Vagina (tissue), 2 donors: ENCODE results near the gene GBGT1. TPM values are rescaled to one million over a fixed set of nuclear protein-coding genes. Genes with fewer than 3 reads are reported as not detected.

ENCODE experiments used
- DNase-seq, 2 donors: peaks; one replicate each; pipeline ENCODE4 v3.0.0-alpha.2; 2017; ENCODE audit errors: extremely low spot score in 2 of 2
- H3K27ac ChIP-seq: fragments of 200-600 bp; sonication (generic); one replicate; pipeline ENCODE4 v1.5.1; 2019
- H3K27me3 ChIP-seq: fragments of 200-600 bp; sonication (generic); one replicate; pipeline ENCODE4 v1.5.1; 2019
- H3K36me3 ChIP-seq, 2 donors: fragments of 200-600 bp; sonication (generic); one replicate each; pipeline ENCODE4 v1.5.1; 2017 to 2019
- H3K4me1 ChIP-seq: fragments of 200-600 bp; sonication (generic); one replicate; pipeline ENCODE4 v1.5.1; 2019
- H3K4me3 ChIP-seq, 2 donors: fragments of 200-600 bp; sonication (generic); 1 replicate in 1 of 2; 2 replicates in 1 of 2; pipeline ENCODE4 v1.5.1; 2016 to 2019
- H3K9me3 ChIP-seq: fragments of 200-600 bp; sonication (generic); one replicate; pipeline ENCODE4 v1.5.1; 2019
- POLR2A ChIP-seq, 2 donors: fragments of 450-650 bp; IDR thresholded peaks; one replicate each; pipeline ENCODE4 v1.6.1; 2017; ENCODE audit warnings: antibody characterized with exemption in 2 of 2, mild to moderate bottlenecking in 2 of 2, moderate library complexity in 2 of 2
- POLR2AphosphoS5 ChIP-seq, 2 donors: sonication (generic); formaldehyde crosslinking; IDR thresholded peaks; one replicate each; pipeline ENCODE4 v1.9.0; 2017; ENCODE audit warnings: antibody characterized with exemption in 2 of 2, mild to moderate bottlenecking in 2 of 2, low read depth in 1 of 2; ENCODE audit not compliant: insufficient read depth in 1 of 2
- intact Hi-C: fragments of 100-400 bp; cut with DNase I; formaldehyde crosslinking; loops from one replicate; pipeline ENCODE4 v1.15.1; 2023
- total RNA-seq: library from RNA; depleted of rRNA; stranded (reverse); fragments of >200 nt; gene quantifications from one replicate; pipeline ENCODE4 v1.2.3, GENCODE V29; 2016
- TF ChIP-seq, protein P1 (sequence below), 3 experiments: fragments of 450-650 bp in 2 of 3; fragments of 200-600 bp in 1 of 3; sonication (generic) in 1 of 3; IDR thresholded peaks; one replicate each; pipeline ENCODE4 v1.5.1; 2017 to 2019; ENCODE audit warnings: antibody characterized with exemption in 3 of 3, mild to moderate bottlenecking in 2 of 3, moderate library complexity in 2 of 3

Gene GBGT1
- total RNA-seq, 1 donor from 2014 or later, result 27.0 TPM

DNA sequence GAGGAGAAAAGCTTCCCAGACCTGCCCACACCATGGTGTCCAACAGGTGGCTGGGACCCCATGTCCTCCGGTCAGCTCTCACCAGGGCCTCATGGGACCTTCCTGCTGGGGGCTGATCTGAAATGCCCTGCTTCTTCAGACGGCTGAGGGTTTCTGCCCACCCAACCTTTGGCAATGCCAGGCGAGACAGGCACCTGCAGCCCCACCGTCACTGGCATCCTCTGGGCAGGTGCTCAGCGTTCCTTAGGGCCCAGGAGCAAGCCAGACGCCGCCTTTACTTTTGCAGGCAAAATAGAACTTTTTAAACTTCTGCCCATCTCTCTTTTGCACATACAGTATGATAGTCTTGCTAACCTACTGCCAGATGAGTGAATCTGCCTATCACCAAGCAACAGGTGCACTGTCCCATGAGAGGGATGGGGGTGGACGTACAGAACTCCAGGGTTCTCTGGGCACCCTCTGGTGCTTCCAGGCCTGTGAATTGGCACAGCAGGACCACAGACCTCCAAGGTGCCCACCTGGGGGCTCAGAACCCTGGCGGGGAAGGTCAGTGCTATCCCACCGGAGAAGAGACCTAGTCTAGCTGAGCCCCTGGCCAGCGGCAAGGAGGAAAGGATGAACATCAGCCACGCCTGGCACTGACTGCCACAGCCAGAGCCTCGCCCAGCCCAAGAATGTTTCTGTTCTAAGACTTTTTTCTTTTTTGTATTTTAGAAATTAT, 37.9 kb upstream of the GBGT1 start:
- H3K27ac ChIP-seq, result no peak overlapping the region
- TF ChIP-seq POLR2A (IDR thresholded peaks at IDR 0.05) (no peak), POLR2AphosphoS5 (IDR thresholded peaks at IDR 0.05; ENCODE audit: insufficient read depth in 1 of 2, low read depth in 1 of 2) (no peak)
- TF ChIP-seq, protein P1, sequence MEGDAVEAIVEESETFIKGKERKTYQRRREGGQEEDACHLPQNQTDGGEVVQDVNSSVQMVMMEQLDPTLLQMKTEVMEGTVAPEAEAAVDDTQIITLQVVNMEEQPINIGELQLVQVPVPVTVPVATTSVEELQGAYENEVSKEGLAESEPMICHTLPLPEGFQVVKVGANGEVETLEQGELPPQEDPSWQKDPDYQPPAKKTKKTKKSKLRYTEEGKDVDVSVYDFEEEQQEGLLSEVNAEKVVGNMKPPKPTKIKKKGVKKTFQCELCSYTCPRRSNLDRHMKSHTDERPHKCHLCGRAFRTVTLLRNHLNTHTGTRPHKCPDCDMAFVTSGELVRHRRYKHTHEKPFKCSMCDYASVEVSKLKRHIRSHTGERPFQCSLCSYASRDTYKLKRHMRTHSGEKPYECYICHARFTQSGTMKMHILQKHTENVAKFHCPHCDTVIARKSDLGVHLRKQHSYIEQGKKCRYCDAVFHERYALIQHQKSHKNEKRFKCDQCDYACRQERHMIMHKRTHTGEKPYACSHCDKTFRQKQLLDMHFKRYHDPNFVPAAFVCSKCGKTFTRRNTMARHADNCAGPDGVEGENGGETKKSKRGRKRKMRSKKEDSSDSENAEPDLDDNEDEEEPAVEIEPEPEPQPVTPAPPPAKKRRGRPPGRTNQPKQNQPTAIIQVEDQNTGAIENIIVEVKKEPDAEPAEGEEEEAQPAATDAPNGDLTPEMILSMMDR (IDR thresholded peaks at IDR 0.05), result no peak
- no peaks in the 10 kb centered on the region for H3K9me3 ChIP-seq
- H3K4me1 ChIP-seq, result no peaks in the 10 kb centered on the region
- H3K4me3 ChIP-seq, result no peak overlapping the region
- no peak for DNase-seq
- intact Hi-C loops, result no loop called here
- no peaks in the 10 kb centered on the region for H3K36me3 ChIP-seq
- H3K27me3 ChIP-seq, result no peaks in the 10 kb centered on the region

DNA sequence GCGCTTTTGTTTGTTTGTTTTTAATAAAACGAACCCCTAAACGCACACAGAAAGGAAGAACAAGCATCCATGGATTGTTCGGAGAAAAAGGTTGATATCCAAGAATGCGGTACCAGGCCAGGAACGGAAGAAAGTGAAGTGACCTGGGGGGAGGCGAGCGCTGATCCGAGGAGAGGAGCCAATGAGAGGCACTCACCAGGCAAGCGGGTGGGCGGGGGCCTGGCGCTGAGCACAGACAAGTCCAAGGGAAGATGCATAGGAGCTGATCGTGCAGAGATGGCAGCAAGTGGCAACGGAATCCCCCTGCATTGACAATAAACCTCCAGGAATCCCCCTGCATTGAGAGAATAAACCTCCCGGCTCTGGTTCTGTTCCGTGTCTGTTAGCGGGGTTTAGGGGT, 36.9 kb upstream of the GBGT1 start:
- H3K27me3 ChIP-seq, result no peaks in the 10 kb centered on the region
- H3K9me3 ChIP-seq, result no peaks in the 10 kb centered on the region
- no peak overlapping the region for H3K4me3 ChIP-seq
- intact Hi-C loops, result no loop called here
- H3K27ac ChIP-seq, result no peak overlapping the region
- H3K36me3 ChIP-seq, result no peaks in the 10 kb centered on the region
- TF ChIP-seq POLR2AphosphoS5 (IDR thresholded peaks at IDR 0.05; ENCODE audit: insufficient read depth in 1 of 2, low read depth in 1 of 2), result no peak
- no peak for TF ChIP-seq POLR2A (IDR thresholded peaks at IDR 0.05)
- no peak for DNase-seq
- no peaks in the 10 kb centered on the region for H3K4me1 ChIP-seq

DNA sequence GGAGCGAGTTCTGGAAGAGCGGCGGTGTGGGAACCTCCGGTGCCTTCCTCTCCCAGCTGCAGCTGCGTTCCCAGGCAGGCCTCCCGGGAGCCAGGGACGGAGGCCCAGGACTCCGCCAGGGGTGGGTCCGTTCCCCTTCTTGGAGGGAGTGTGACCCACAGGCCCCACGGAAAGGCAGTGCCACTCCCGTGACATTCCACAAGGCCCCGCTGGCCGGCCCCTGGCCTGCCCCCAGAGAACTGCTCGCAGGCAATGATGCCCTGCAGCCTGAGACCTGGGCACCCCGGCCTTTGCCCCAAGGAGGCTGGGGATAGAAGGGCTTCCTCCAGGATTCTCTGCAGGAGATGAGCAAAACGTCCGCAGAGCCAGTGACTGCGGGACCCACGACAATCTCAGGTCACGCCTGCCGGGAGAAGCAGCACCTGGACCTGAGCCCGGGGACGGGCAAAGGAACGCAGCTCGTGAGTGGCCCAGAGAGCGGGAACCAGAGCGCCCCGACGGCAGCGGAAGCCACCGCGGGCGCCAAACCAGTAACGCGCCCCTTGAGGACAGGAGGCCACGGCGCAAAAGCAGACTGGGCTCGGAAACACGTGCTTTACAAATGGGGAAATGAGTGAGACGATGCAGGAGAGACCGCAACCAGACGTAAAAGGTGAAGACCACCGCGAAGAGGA, 36.1 kb upstream of the GBGT1 start:
- Histone ChIP-seq H3K4me3 (peak overlapping the region; percentile 19 to 43), H3K27ac (peak overlapping the region; percentile 22), H3K4me1 (no peaks in the 10 kb centered on the region), H3K9me3 (no peaks in the 10 kb centered on the region), H3K36me3 (no peaks in the 10 kb centered on the region), H3K27me3 (no peaks in the 10 kb centered on the region)
- DNase-seq, result no peak
- intact Hi-C loops, result no loop called here
- TF ChIP-seq POLR2A (IDR thresholded peaks at IDR 0.05) (no peak), POLR2AphosphoS5 (IDR thresholded peaks at IDR 0.05; ENCODE audit: insufficient read depth in 1 of 2, low read depth in 1 of 2) (no peak)
- TF ChIP-seq, protein P1 (IDR thresholded peaks at IDR 0.05), result no peak

DNA sequence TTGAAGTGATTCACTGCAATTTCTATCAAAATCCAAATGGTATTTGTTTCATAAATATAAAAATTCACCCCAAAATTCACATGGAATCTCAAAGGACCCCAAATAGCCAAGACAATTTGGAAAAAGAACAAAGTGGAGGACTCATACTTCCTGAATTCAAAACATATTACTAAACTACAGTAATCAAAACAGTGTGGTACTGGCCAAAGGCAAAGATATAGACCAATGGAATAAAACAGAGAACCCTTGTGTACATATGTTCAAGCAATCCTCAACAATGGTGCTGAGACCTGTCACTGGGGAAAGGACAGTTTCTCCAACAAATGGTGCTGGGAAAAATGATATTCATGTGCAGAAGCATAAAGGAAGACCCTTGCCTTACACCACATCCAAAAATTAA, 31.3 kb upstream of the GBGT1 start:
- Histone ChIP-seq H3K36me3 (no peaks in the 10 kb centered on the region), H3K4me1 (no peaks in the 10 kb centered on the region), H3K27me3 (no peaks in the 10 kb centered on the region), H3K9me3 (no peaks in the 10 kb centered on the region), H3K27ac (no peak overlapping the region), H3K4me3 (no peak overlapping the region)
- TF ChIP-seq POLR2AphosphoS5 (IDR thresholded peaks at IDR 0.05; ENCODE audit: insufficient read depth in 1 of 2, low read depth in 1 of 2) (no peak), POLR2A (IDR thresholded peaks at IDR 0.05) (no peak)
- TF ChIP-seq, protein P1 (IDR thresholded peaks at IDR 0.05), result no peak
- intact Hi-C loops, result no loop called here
- no peak for DNase-seq

DNA sequence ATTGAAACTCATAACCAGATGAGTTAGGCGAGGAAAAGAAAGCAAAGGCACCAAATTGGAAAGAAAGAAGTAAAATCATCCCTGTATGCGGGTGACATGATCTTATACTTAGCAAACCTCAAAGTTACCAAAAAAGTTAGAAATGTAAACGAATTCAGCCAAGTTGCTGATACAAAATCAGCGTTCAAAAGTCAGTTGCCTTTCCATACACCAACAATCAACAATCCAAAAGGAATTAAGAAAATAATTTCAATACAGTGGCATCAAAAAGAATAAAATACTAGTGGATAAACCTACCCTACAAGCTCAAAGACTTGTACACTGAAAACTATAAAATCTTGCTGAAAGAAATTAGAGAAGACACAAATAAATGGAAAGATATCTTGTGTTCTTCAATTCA, 30.9 kb upstream of the GBGT1 start:
- H3K4me1 ChIP-seq, result no peaks in the 10 kb centered on the region
- no peaks in the 10 kb centered on the region for H3K9me3 ChIP-seq
- TF ChIP-seq, protein P1 (IDR thresholded peaks at IDR 0.05), result no peak
- TF ChIP-seq POLR2A (IDR thresholded peaks at IDR 0.05), result no peak
- TF ChIP-seq POLR2AphosphoS5 (IDR thresholded peaks at IDR 0.05; ENCODE audit: insufficient read depth in 1 of 2, low read depth in 1 of 2), result no peak
- no peak for DNase-seq
- H3K36me3 ChIP-seq, result no peaks in the 10 kb centered on the region
- intact Hi-C loops, result no loop called here
- no peaks in the 10 kb centered on the region for H3K27me3 ChIP-seq
- no peak overlapping the region for H3K27ac ChIP-seq
- H3K4me3 ChIP-seq, result no peak overlapping the region
